ENCODE results near the gene IL17REL. TPM values are rescaled to one million over a fixed set of nuclear protein-coding genes. Genes with fewer than 3 reads are reported as not detected.

Gene IL17REL
- total and polyA plus RNA-seq, 2 of the 13 experiments (the other 11 are each of a cell fraction or from before 2014, with no cell fraction given), result not detected

DNA sequence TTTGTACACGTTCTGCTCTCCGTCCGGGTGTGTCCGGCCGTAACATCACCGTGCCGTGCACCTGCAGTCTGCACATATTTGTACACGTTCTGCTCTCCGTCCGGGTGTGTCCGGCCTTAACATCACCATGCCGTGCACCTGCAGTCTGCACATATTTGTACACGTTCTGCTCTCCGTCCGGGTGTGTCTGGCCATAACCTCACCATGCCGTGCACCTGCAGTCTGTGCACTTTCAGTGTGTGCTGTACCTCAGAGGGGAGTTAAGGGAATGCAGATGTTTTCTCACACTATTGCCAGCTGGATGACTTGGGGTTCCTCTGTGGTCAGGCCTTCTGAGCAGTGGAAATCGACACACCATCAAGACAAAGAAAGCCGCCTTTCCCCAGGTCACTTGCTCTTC is 41.3 kb upstream of the IL17REL start (continued):
- TF ChIP-seq KDM1A (CRISPR knock-in tag; IDR thresholded peaks at IDR 0.05), result no peak

DNA sequence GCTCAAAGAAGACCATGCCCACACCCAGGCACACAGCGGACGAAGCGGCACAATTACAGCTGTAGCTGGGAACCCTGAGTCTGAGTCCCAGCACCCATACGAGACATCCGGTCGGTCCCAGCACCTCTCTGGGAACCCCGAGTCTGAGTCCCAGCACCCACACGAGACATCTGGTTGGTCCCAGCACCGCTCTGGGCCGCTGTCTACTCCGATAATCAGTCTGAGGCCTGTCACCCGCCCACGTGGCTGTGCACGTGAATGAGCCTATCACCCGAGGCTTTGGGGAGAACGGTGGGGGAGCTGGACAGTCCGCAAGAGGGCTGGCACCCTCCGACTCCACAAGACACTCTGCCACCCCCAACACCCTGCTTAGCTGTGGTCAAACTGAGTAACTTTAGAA is 39.4 kb upstream of the IL17REL start:
- FAIRE-seq, result no peak
- Histone ChIP-seq H3K4me1 (ENCODE audit: insufficient read depth, low read length) (peaks cover 7% of the 10 kb centered on the region; the same call in 1 of the 2 replicates), H3K36me3 (replicated peaks in 1 of 2; ENCODE audit: control insufficient read depth in 1 of 2, insufficient read depth in 2 of 2, low read length in 2 of 2) (no peaks in the 10 kb centered on the region), H3K4me2 (ENCODE audit: low read depth, low read length) (no peak overlapping the region), H3K79me2 (ENCODE audit: insufficient read depth, low read length) (no peaks in the 10 kb centered on the region), H3K27ac (ENCODE audit: extremely low read length, insufficient read depth, low read length) (no peak overlapping the region), H2AFZ (ENCODE audit: low read length) (no peak overlapping the region), H3K9me3 (ENCODE audit: low read length) (no peaks in the 10 kb centered on the region), H3K27me3 (ENCODE audit: control insufficient read depth in 1 of 2, insufficient read depth in 2 of 2, low read length in 2 of 2) (peaks cover 2 to 26% of the 10 kb centered on the region in 2 experiments; a peak in 3 of 5 replicates), H4K20me1 (ENCODE audit: insufficient read depth, low read length) (no peaks in the 10 kb centered on the region), H3K4me3 (replicated peaks in 1 of 3; ENCODE audit: insufficient read depth in 1 of 3, low read depth in 2 of 3, low read length in 3 of 3) (no peak overlapping the region), H3K9ac (ENCODE audit: insufficient read depth, low read depth, low read length) (no peak overlapping the region)
- ChIA-PET POLR2A (no interaction called here), CTCF (ENCODE audit: low intra/inter-chr PET ratio, low total read pairs) (no interaction called here)
- TF ChIP-seq, protein P1, sequence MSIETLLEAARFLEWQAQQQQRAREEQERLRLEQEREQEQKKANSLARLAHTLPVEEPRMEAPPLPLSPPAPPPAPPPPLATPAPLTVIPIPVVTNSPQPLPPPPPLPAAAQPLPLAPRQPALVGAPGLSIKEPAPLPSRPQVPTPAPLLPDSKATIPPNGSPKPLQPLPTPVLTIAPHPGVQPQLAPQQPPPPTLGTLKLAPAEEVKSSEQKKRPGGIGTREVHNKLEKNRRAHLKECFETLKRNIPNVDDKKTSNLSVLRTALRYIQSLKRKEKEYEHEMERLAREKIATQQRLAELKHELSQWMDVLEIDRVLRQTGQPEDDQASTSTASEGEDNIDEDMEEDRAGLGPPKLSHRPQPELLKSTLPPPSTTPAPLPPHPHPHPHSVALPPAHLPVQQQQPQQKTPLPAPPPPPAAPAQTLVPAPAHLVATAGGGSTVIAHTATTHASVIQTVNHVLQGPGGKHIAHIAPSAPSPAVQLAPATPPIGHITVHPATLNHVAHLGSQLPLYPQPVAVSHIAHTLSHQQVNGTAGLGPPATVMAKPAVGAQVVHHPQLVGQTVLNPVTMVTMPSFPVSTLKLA (IDR thresholded peaks at IDR 0.05), result peak; percentile 43; the same call in 1 of the 2 replicates
- no peak for TF ChIP-seq E2F2 (CRISPR knock-in tag; IDR thresholded peaks at IDR 0.05; ENCODE audit: borderline replicate concordance)
- ATAC-seq, result no peak
- no TSS peak for BruUV-seq (replicated peaks)
- no peak for DNase-seq (ENCODE audit: low spot score)
- intact Hi-C loops (cut with micrococcal nuclease; ENCODE audit: unreplicated experiment), result no loop called here
- in situ Hi-C loops (cut with HindIII; ENCODE audit: extremely low pct_ligation_motif_present, low pct_unique_long_range_greater_than_20kb), result no loop called here
- WGBS (ENCODE audit: low lambda C conversion rate), result 41% methylated on average over 18 of the region's 18 CpGs

Measured in HepG2 (cell line).